BLaER1 (cell line): ENCODE data around the gene IGSF8.

Experiments
- H3K27ac ChIP-seq: shearing (Covaris generic); formaldehyde crosslinking; 2 replicates; pipeline ENCODE4 v1.8.1; 2022
- H3K27me3 ChIP-seq: shearing (Covaris generic); formaldehyde crosslinking; 2 replicates; pipeline ENCODE4 v1.8.1; 2022
- H3K36me3 ChIP-seq: shearing (Covaris generic); formaldehyde crosslinking; 2 replicates; pipeline ENCODE4 v1.8.1; 2022
- H3K4me1 ChIP-seq: shearing (Covaris generic); formaldehyde crosslinking; 2 replicates; pipeline ENCODE4 v1.8.1; 2022
- H3K4me2 ChIP-seq: shearing (Covaris generic); formaldehyde crosslinking; 2 replicates; pipeline ENCODE4 v1.8.1; 2022
- H3K4me3 ChIP-seq: shearing (Covaris generic); formaldehyde crosslinking; 2 replicates; pipeline ENCODE4 v1.8.1; 2022
- H3K9ac ChIP-seq: shearing (Covaris generic); formaldehyde crosslinking; 2 replicates; pipeline ENCODE4 v1.8.1; 2022
- H3K9me3 ChIP-seq: shearing (Covaris generic); formaldehyde crosslinking; 2 replicates; pipeline ENCODE4 v1.8.1; 2022
- H4K20me1 ChIP-seq: shearing (Covaris generic); formaldehyde crosslinking; 2 replicates; pipeline ENCODE4 v1.8.1; 2022
- Cebpa-rat ChIP-seq: shearing (Covaris generic); IDR thresholded peaks from 2 replicates; pipeline ENCODE4 v1.8.1; 2022

The IGSF8 gene

GRCh38 chr1:160134791-160135572 is 36.6 kb upstream of the IGSF8 start:
- no peak for TF ChIP-seq Cebpa-rat
- no peak overlapping the region for H3K27ac ChIP-seq
- H4K20me1 ChIP-seq: no peaks in the 10 kb centered on the region
- H3K27me3 ChIP-seq: no peaks in the 10 kb centered on the region
- no peak overlapping the region for H3K4me3 ChIP-seq
- H3K4me2 ChIP-seq: no peak overlapping the region
- no peaks in the 10 kb centered on the region for H3K36me3 ChIP-seq
- no peaks in the 10 kb centered on the region for H3K4me1 ChIP-seq
- H3K9ac ChIP-seq: no peak overlapping the region
- H3K9me3 ChIP-seq: no peaks in the 10 kb centered on the region

GRCh38 chr1:160133990-160134770 is 35.8 kb upstream of the IGSF8 start:
- no peak overlapping the region for H3K27ac ChIP-seq
- no peak overlapping the region for H3K9ac ChIP-seq

GRCh38 chr1:160131803-160132565 is 33.6 kb upstream of the IGSF8 start:
- H3K9ac ChIP-seq: no peak overlapping the region
- no peaks in the 10 kb centered on the region for H3K4me1 ChIP-seq
- no peak for TF ChIP-seq Cebpa-rat
- no peak overlapping the region for H3K27ac ChIP-seq
- no peaks in the 10 kb centered on the region for H3K9me3 ChIP-seq
- H3K36me3 ChIP-seq: no peaks in the 10 kb centered on the region
- no peak overlapping the region for H3K4me3 ChIP-seq
- no peak overlapping the region for H3K4me2 ChIP-seq
- H3K27me3 ChIP-seq: no peaks in the 10 kb centered on the region
- no peaks in the 10 kb centered on the region for H4K20me1 ChIP-seq

More at GRCh38 chr1:160133990-160134770, 35.8 kb upstream of the IGSF8 start:
- no peak for TF ChIP-seq Cebpa-rat
- H4K20me1 ChIP-seq: no peaks in the 10 kb centered on the region
- H3K4me2 ChIP-seq: no peak overlapping the region
- H3K36me3 ChIP-seq: no peaks in the 10 kb centered on the region
- no peaks in the 10 kb centered on the region for H3K27me3 ChIP-seq
- no peaks in the 10 kb centered on the region for H3K9me3 ChIP-seq
- H3K4me3 ChIP-seq: no peak overlapping the region
- H3K4me1 ChIP-seq: no peaks in the 10 kb centered on the region

- no peak for TF ChIP-seq Cebpa-rat
- H3K27ac ChIP-seq: no peak overlapping the region
- no peaks in the 10 kb centered on the region for H3K36me3 ChIP-seq
These were observed 32.5 kb upstream of the IGSF8 start for GRCh38 chr1:160130939-160131338.

GRCh38 chr1:160130486-160130885 is 32.1 kb upstream of the IGSF8 start:
- no peak overlapping the region for H3K4me3 ChIP-seq
- no peaks in the 10 kb centered on the region for H3K27me3 ChIP-seq
- H4K20me1 ChIP-seq: no peaks in the 10 kb centered on the region
- no peak overlapping the region for H3K4me2 ChIP-seq
- no peak for TF ChIP-seq Cebpa-rat
- H3K9ac ChIP-seq: no peak overlapping the region
- no peaks in the 10 kb centered on the region for H3K9me3 ChIP-seq
- no peak overlapping the region for H3K27ac ChIP-seq
- no peaks in the 10 kb centered on the region for H3K36me3 ChIP-seq
- H3K4me1 ChIP-seq: no peaks in the 10 kb centered on the region

More at GRCh38 chr1:160130939-160131338, 32.5 kb upstream of the IGSF8 start:
- H3K4me3 ChIP-seq: no peak overlapping the region
- H4K20me1 ChIP-seq: no peaks in the 10 kb centered on the region
- H3K9me3 ChIP-seq: no peaks in the 10 kb centered on the region
- H3K4me2 ChIP-seq: no peak overlapping the region
- H3K27me3 ChIP-seq: no peaks in the 10 kb centered on the region
- H3K9ac ChIP-seq: no peak overlapping the region
- H3K4me1 ChIP-seq: no peaks in the 10 kb centered on the region

GRCh38 chr1:160129966-160130365 is 31.5 kb upstream of the IGSF8 start:
- TF ChIP-seq Cebpa-rat: no peak
- Histone ChIP-seq H3K4me1 (no peaks in the 10 kb centered on the region), H3K9me3 (no peaks in the 10 kb centered on the region), H3K27me3 (no peaks in the 10 kb centered on the region), H3K4me3 (no peak overlapping the region), H3K4me2 (no peak overlapping the region), H3K36me3 (no peaks in the 10 kb centered on the region), H3K9ac (no peak overlapping the region), H4K20me1 (no peaks in the 10 kb centered on the region), H3K27ac (no peak overlapping the region)

- Histone ChIP-seq H3K9me3 (no peaks in the 10 kb centered on the region), H3K4me3 (no peak overlapping the region), H4K20me1 (no peaks in the 10 kb centered on the region), H3K9ac (no peak overlapping the region), H3K27me3 (no peaks in the 10 kb centered on the region), H3K36me3 (no peaks in the 10 kb centered on the region), H3K27ac (no peak overlapping the region), H3K4me2 (no peak overlapping the region), H3K4me1 (no peaks in the 10 kb centered on the region)
- no peak for TF ChIP-seq Cebpa-rat
These were observed 31.1 kb upstream of the IGSF8 start for GRCh38 chr1:160129558-160129957.

GRCh38 chr1:160129046-160129445 is 30.6 kb upstream of the IGSF8 start:
- TF ChIP-seq Cebpa-rat: no peak
- H4K20me1 ChIP-seq: no peaks in the 10 kb centered on the region
- no peak overlapping the region for H3K9ac ChIP-seq
- no peak overlapping the region for H3K27ac ChIP-seq
- no peaks in the 10 kb centered on the region for H3K4me1 ChIP-seq
- H3K36me3 ChIP-seq: no peaks in the 10 kb centered on the region
- H3K27me3 ChIP-seq: no peaks in the 10 kb centered on the region
- H3K4me3 ChIP-seq: no peak overlapping the region
- H3K9me3 ChIP-seq: no peaks in the 10 kb centered on the region
- no peak overlapping the region for H3K4me2 ChIP-seq

- Histone ChIP-seq H3K4me1 (no peaks in the 10 kb centered on the region), H3K36me3 (no peaks in the 10 kb centered on the region)
These were observed 30.2 kb upstream of the IGSF8 start for GRCh38 chr1:160128636-160129035.

More at GRCh38 chr1:160128636-160129035, 30.2 kb upstream of the IGSF8 start:
- H3K4me3 ChIP-seq: no peak overlapping the region
- no peaks in the 10 kb centered on the region for H3K9me3 ChIP-seq
- H4K20me1 ChIP-seq: no peaks in the 10 kb centered on the region
- H3K27ac ChIP-seq: no peak overlapping the region
- no peak overlapping the region for H3K9ac ChIP-seq
- no peak for TF ChIP-seq Cebpa-rat
- no peak overlapping the region for H3K4me2 ChIP-seq
- H3K27me3 ChIP-seq: no peaks in the 10 kb centered on the region
